NT2/D1 (cell line): ENCODE measurements around the gene SH3RF1.

Source experiments
- SUZ12 ChIP-seq: IDR thresholded peaks from 2 replicates; pipeline ENCODE4 v1.6.1; 2011; ENCODE audit not compliant: insufficient read length, insufficient read depth; ENCODE audit errors: extremely low read depth
- YY1 ChIP-seq: IDR thresholded peaks from 2 replicates; pipeline ENCODE4 v1.6.1; 2011; ENCODE audit not compliant: insufficient read length, insufficient read depth
- ZNF274 ChIP-seq: IDR thresholded peaks from 2 replicates; pipeline ENCODE4 v1.6.1; 2011; ENCODE audit warnings: mild to moderate bottlenecking, low read depth, low read length

DNA sequence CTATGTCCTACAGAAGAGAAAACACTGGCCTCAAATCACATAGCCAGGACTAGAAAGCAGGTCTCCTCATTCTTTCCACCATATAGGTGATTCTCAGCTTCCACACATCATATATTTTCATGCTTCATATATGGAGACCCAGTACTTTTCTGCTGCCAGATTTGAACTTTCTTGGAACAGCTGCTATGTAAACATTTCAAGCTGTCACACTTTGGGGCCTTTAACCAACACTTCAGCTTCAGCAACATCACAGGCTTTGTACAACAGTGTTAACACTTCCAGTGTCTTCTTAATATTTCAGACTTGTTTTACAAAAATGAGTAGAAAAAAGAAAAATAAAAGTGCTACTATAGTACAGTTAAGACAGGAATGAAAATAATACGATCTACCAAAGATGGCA is 12.6 kb downstream of the SH3RF1 start:
- no peak for TF ChIP-seq ZNF274
- no peak for TF ChIP-seq YY1
- no peak for TF ChIP-seq SUZ12
